Activated gamma-delta T cell (primary cell): ENCODE measurements around the gene APBB1IP.
"Not testable (repeated sequence)": the region's sequence is repeated elsewhere in the genome, so short reads cannot be mapped to it uniquely, and the experiment has no call there.

ENCODE experiments used
- DNase-seq: peaks from one replicate; lab custom pipeline; 2025; lab: John Stamatoyannopoulos, UW
- total RNA-seq, 2 donors: gene quantifications; one replicate each; lab custom pipeline; 2026; lab: John Stamatoyannopoulos, UW

Gene APBB1IP
- 63.5 to 66.3 reads per million in 2 donors for total RNA-seq

- DNase-seq = peak; percentile 23
These were observed at the start of gene APBB1IP for GRCh38 chr10:26437637-26438461. APBB1IP (plus strand) TSS chr10:26438341; CDS start chr10:26492327, 53,986 bp downstream.

GRCh38 chr10:26389533-26389932, 48.6 kb upstream of the APBB1IP start:
- DNase-seq = no peak

- DNase-seq = no peak
These were observed 46.1 kb upstream of the APBB1IP start for GRCh38 chr10:26391701-26392695.

GRCh38 chr10:26398353-26398752, 39.8 kb upstream of the APBB1IP start:
- DNase-seq = not testable (repeated sequence)

- no peak for DNase-seq
These were observed 30.7 kb upstream of the APBB1IP start for GRCh38 chr10:26407406-26407969.

GRCh38 chr10:26408858-26409494, 29.2 kb upstream of the APBB1IP start:
- DNase-seq = no peak

- DNase-seq = no peak
These were observed 27.8 kb upstream of the APBB1IP start for GRCh38 chr10:26410356-26410755.

GRCh38 chr10:26412932-26413331, 25.2 kb upstream of the APBB1IP start:
- DNase-seq = no peak

- DNase-seq = no peak
These were observed 24.8 kb upstream of the APBB1IP start for GRCh38 chr10:26413375-26413774.

- no peak for DNase-seq
These were observed 21.0 kb upstream of the APBB1IP start for GRCh38 chr10:26417136-26417535.

- DNase-seq = no peak
These were observed 15.2 kb upstream of the APBB1IP start for GRCh38 chr10:26422977-26423376.

GRCh38 chr10:26423722-26424121, 14.4 kb upstream of the APBB1IP start:
- no peak for DNase-seq

- no peak for DNase-seq
These were observed 7.4 kb upstream of the APBB1IP start for GRCh38 chr10:26430641-26431163.

- no peak for DNase-seq
These were observed 5.2 kb upstream of the APBB1IP start for GRCh38 chr10:26432938-26433337.

GRCh38 chr10:26435852-26436251, 2.3 kb upstream of the APBB1IP start:
- no peak for DNase-seq

- no peak for DNase-seq
These were observed 1.3 kb upstream of the APBB1IP start for GRCh38 chr10:26436848-26437247.

- peak; percentile 43 for DNase-seq
These were observed 597 bp downstream of the APBB1IP start for GRCh38 chr10:26438534-26439341.

GRCh38 chr10:26439406-26440087, 1.4 kb downstream of the APBB1IP start:
- no peak for DNase-seq

- no peak for DNase-seq
These were observed 1.9 kb downstream of the APBB1IP start for GRCh38 chr10:26440088-26440470.
